SK-N-SH treated with all-trans-retinoic acid at 6 μM for 48 hours (cell line): ENCODE data around the gene KIF26A.

Experiments
- ATAC-seq: fragments of 200-7000 bp; cut with Tn5 transposase; 3 replicates; pipeline ENCODE4 v1.9.1; 2020; ENCODE audit warnings: mild to moderate bottlenecking, moderate library complexity
- BACH2 ChIP-seq: fragments of 250-450 bp; sonication (Bioruptor Pico); IDR thresholded peaks from 2 replicates; pipeline ENCODE4 v1.9.0; 2021; ENCODE audit warnings: mild to moderate bottlenecking, borderline replicate concordance
- CREB5 ChIP-seq: fragments of 250-450 bp; sonication (Bioruptor Pico); IDR thresholded peaks from 2 replicates; pipeline ENCODE4 v1.5.1; 2020; ENCODE audit warnings: low read depth, mild to moderate bottlenecking, moderate library complexity
- CSDC2 ChIP-seq: fragments of 250-450 bp; sonication (Bioruptor Pico); IDR thresholded peaks from 2 replicates; pipeline ENCODE4 v1.5.0; 2020; ENCODE audit warnings: mild to moderate bottlenecking, moderate library complexity
- CSRNP3 ChIP-seq: fragments of 250-450 bp; sonication (Bioruptor Pico); IDR thresholded peaks from 2 replicates; pipeline ENCODE4 v1.5.1; 2021; ENCODE audit warnings: mild to moderate bottlenecking, moderate library complexity
- ESRRG ChIP-seq: fragments of 250-450 bp; sonication (Bioruptor Pico); IDR thresholded peaks from 2 replicates; pipeline ENCODE4 v1.6.1; 2021; ENCODE audit warnings: mild to moderate bottlenecking
- GLIS3 ChIP-seq: fragments of 250-450 bp; sonication (Bioruptor Pico); IDR thresholded peaks from 2 replicates; pipeline ENCODE4 v1.5.0; 2020; ENCODE audit warnings: mild to moderate bottlenecking, moderate library complexity
- ISL1 ChIP-seq: fragments of 250-450 bp; sonication (Bioruptor Pico); IDR thresholded peaks from 2 replicates; pipeline ENCODE4 v2.1.2; 2022; ENCODE audit warnings: mild to moderate bottlenecking, moderate library complexity
- OSR1 ChIP-seq: fragments of 250-450 bp; sonication (Bioruptor Pico); IDR thresholded peaks from 2 replicates; pipeline ENCODE4 v1.8.0; 2022; ENCODE audit warnings: moderate library complexity, mild to moderate bottlenecking, inconsistent platforms
- PPARA ChIP-seq: fragments of 250-450 bp; sonication (Bioruptor Pico); IDR thresholded peaks from 2 replicates; pipeline ENCODE4 v1.5.0; 2020; ENCODE audit warnings: mild to moderate bottlenecking, borderline replicate concordance
- RARB ChIP-seq: fragments of 250-450 bp; sonication (Bioruptor Pico); IDR thresholded peaks from 2 replicates; pipeline ENCODE4 v1.8.0; 2021; ENCODE audit warnings: mild to moderate bottlenecking, moderate library complexity
- TOX ChIP-seq: fragments of 250-450 bp; sonication (Bioruptor Pico); IDR thresholded peaks from 2 replicates; pipeline ENCODE4 v1.8.0; 2021; ENCODE audit warnings: mild to moderate bottlenecking, moderate library complexity, borderline replicate concordance
- ZC3H10 ChIP-seq: fragments of 250-450 bp; sonication (Bioruptor Pico); IDR thresholded peaks from 2 replicates; pipeline ENCODE4 v1.5.1; 2021; ENCODE audit warnings: mild to moderate bottlenecking, moderate library complexity
- ZFP3 ChIP-seq: fragments of 250-450 bp; sonication (Bioruptor Pico); IDR thresholded peaks from 2 replicates; pipeline ENCODE4 v1.5.0; 2020; ENCODE audit warnings: mild to moderate bottlenecking, moderate library complexity
- ZNF565 ChIP-seq: fragments of 450-650 bp; formaldehyde crosslinking; conservative IDR thresholded peaks from 2 replicates; pipeline ENCODE4 v1.5.0; 2020; ENCODE audit warnings: low read depth, mild to moderate bottlenecking, moderate library complexity
- ZNF70 ChIP-seq: fragments of 450-650 bp; formaldehyde crosslinking; IDR thresholded peaks from 2 replicates; pipeline ENCODE4 v1.5.0; 2020; ENCODE audit warnings: mild to moderate bottlenecking, moderate library complexity
- ZNF8 ChIP-seq: fragments of 450-650 bp; formaldehyde crosslinking; IDR thresholded peaks from 2 replicates; pipeline ENCODE4 v1.5.0; 2020; ENCODE audit warnings: mild to moderate bottlenecking, moderate library complexity
- TF ChIP-seq, protein P1 (sequence below): fragments of 250-450 bp; sonication (Bioruptor Pico); IDR thresholded peaks from 2 replicates; pipeline ENCODE4 v1.5.0; 2020; ENCODE audit warnings: mild to moderate bottlenecking, moderate library complexity
- TF ChIP-seq, protein P2 (sequence below): fragments of 250-450 bp; sonication (Bioruptor Pico); IDR thresholded peaks from 2 replicates; pipeline ENCODE4 v1.8.0; 2021; ENCODE audit warnings: low read depth, mild to moderate bottlenecking, moderate library complexity, borderline replicate concordance

Gene KIF26A

GRCh38 chr14:104138098-104138717 lies at the start of gene KIF26A:
KIF26A (plus strand) TSS chr14:104138587; CDS start chr14:104138723, 136 bp downstream.
- ATAC-seq: peak; percentile 65
- TF ChIP-seq GLIS3 (CRISPR knock-in tag): no peak
- TF ChIP-seq ESRRG: no peak
- TF ChIP-seq CSRNP3 (CRISPR knock-in tag): no peak
- TF ChIP-seq BACH2 (CRISPR knock-in tag): no peak
- TF ChIP-seq RARB (CRISPR knock-in tag): no peak
- no peak for TF ChIP-seq ZNF8 (CRISPR knock-in tag)
- TF ChIP-seq CREB5 (CRISPR knock-in tag): no peak
- TF ChIP-seq ISL1 (CRISPR knock-in tag): no peak
- TF ChIP-seq PPARA: no peak
- no peak for TF ChIP-seq ZNF565 (CRISPR knock-in tag)
- TF ChIP-seq, protein P1, sequence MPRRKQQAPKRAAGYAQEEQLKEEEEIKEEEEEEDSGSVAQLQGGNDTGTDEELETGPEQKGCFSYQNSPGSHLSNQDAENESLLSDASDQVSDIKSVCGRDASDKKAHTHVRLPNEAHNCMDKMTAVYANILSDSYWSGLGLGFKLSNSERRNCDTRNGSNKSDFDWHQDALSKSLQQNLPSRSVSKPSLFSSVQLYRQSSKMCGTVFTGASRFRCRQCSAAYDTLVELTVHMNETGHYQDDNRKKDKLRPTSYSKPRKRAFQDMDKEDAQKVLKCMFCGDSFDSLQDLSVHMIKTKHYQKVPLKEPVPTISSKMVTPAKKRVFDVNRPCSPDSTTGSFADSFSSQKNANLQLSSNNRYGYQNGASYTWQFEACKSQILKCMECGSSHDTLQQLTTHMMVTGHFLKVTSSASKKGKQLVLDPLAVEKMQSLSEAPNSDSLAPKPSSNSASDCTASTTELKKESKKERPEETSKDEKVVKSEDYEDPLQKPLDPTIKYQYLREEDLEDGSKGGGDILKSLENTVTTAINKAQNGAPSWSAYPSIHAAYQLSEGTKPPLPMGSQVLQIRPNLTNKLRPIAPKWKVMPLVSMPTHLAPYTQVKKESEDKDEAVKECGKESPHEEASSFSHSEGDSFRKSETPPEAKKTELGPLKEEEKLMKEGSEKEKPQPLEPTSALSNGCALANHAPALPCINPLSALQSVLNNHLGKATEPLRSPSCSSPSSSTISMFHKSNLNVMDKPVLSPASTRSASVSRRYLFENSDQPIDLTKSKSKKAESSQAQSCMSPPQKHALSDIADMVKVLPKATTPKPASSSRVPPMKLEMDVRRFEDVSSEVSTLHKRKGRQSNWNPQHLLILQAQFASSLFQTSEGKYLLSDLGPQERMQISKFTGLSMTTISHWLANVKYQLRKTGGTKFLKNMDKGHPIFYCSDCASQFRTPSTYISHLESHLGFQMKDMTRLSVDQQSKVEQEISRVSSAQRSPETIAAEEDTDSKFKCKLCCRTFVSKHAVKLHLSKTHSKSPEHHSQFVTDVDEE (CRISPR knock-in tag): no peak
- TF ChIP-seq, protein P2, sequence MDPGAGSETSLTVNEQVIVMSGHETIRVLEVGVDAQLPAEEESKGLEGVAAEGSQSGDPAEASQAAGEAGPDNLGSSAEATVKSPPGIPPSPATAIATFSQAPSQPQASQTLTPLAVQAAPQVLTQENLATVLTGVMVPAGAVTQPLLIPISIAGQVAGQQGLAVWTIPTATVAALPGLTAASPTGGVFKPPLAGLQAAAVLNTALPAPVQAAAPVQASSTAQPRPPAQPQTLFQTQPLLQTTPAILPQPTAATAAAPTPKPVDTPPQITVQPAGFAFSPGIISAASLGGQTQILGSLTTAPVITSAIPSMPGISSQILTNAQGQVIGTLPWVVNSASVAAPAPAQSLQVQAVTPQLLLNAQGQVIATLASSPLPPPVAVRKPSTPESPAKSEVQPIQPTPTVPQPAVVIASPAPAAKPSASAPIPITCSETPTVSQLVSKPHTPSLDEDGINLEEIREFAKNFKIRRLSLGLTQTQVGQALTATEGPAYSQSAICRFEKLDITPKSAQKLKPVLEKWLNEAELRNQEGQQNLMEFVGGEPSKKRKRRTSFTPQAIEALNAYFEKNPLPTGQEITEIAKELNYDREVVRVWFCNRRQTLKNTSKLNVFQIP (CRISPR knock-in tag): no peak
- TF ChIP-seq TOX: no peak
- TF ChIP-seq ZC3H10 (CRISPR knock-in tag): no peak
- TF ChIP-seq ZNF70 (CRISPR knock-in tag): no peak
- no peak for TF ChIP-seq ZFP3 (CRISPR knock-in tag)

GRCh38 chr14:104090071-104090748 lies 48.2 kb upstream of the KIF26A start:
- no peak for TF ChIP-seq ZFP3 (CRISPR knock-in tag)
- no peak for TF ChIP-seq ZNF8 (CRISPR knock-in tag)
- TF ChIP-seq RARB (CRISPR knock-in tag): no peak
- no peak for TF ChIP-seq OSR1 (CRISPR knock-in tag)
- TF ChIP-seq CREB5 (CRISPR knock-in tag): no peak
- no peak for TF ChIP-seq ZNF70 (CRISPR knock-in tag)
- no peak for TF ChIP-seq ISL1 (CRISPR knock-in tag)
- no peak for TF ChIP-seq TOX
- TF ChIP-seq GLIS3 (CRISPR knock-in tag): no peak
- TF ChIP-seq CSDC2 (CRISPR knock-in tag): no peak
- TF ChIP-seq CSRNP3 (CRISPR knock-in tag): no peak
- TF ChIP-seq, protein P1 (CRISPR knock-in tag): no peak
- ATAC-seq: no peak
